Hepatocyte (in vitro differentiated cells): ENCODE data around the gene PRSS27. TPM values are rescaled to one million over a fixed set of nuclear protein-coding genes. Genes with fewer than 3 reads are reported as not detected.

Source experiments
- DNase-seq: peaks from one replicate; pipeline ENCODE4 v3.0.0-alpha.2; 2016; ENCODE audit warnings: low spot score
- H2AFZ ChIP-seq: fragments of 200-600 bp; sonication (generic); 2 replicates; pipeline ENCODE4 v1.6.0; 2016; ENCODE audit warnings: antibody characterized with exemption, mild to moderate bottlenecking
- H3K27ac ChIP-seq: fragments of 200-600 bp; sonication (generic); 2 replicates; pipeline ENCODE4 v1.5.1; 2016; ENCODE audit warnings: mild to moderate bottlenecking
- H3K27me3 ChIP-seq: fragments of 200-600 bp; sonication (generic); 2 replicates; pipeline ENCODE4 v1.6.1; 2016
- H3K36me3 ChIP-seq: fragments of 200-600 bp; sonication (generic); replicated peaks from 2 replicates; pipeline ENCODE4 v1.5.1; 2016; ENCODE audit warnings: low read depth; ENCODE audit not compliant: insufficient read depth
- H3K4me1 ChIP-seq: fragments of 200-600 bp; sonication (generic); 2 replicates; pipeline ENCODE4 v1.5.1; 2016; ENCODE audit warnings: mild to moderate bottlenecking, moderate library complexity; ENCODE audit not compliant: insufficient read depth
- H3K4me2 ChIP-seq: fragments of 200-600 bp; sonication (generic); 2 replicates; pipeline ENCODE4 v1.6.0; 2016
- H3K4me3 ChIP-seq: fragments of 200-600 bp; sonication (generic); 2 replicates; pipeline ENCODE4 v1.5.1; 2016; ENCODE audit warnings: mild to moderate bottlenecking
- H3K79me2 ChIP-seq: fragments of 200-600 bp; sonication (generic); 2 replicates; pipeline ENCODE4 v1.6.0; 2017; ENCODE audit warnings: mild to moderate bottlenecking
- H3K9me2 ChIP-seq: fragments of 200-600 bp; sonication (generic); replicated peaks from 2 replicates; pipeline ENCODE4 v1.6.0; 2017; ENCODE audit warnings: mild to moderate bottlenecking; ENCODE audit not compliant: insufficient read depth
- H3K9me3 ChIP-seq: fragments of 200-600 bp; sonication (generic); 2 replicates; pipeline ENCODE4 v1.5.1; 2016; ENCODE audit warnings: low read depth, mild to moderate bottlenecking
- H4K20me1 ChIP-seq: fragments of 200-600 bp; sonication (generic); 2 replicates; pipeline ENCODE4 v1.6.0; 2016; ENCODE audit warnings: mild to moderate bottlenecking; ENCODE audit not compliant: insufficient read depth, poor library complexity, severe bottlenecking
- EZH2 ChIP-seq: fragments of 200-600 bp; sonication (generic); IDR thresholded peaks from 2 replicates; pipeline ENCODE4 v1.6.1; 2016; ENCODE audit warnings: antibody characterized with exemption, mild to moderate bottlenecking, borderline replicate concordance
- EZH2phosphoT487 ChIP-seq: fragments of 200-600 bp; sonication (generic); IDR thresholded peaks from one replicate; pipeline ENCODE4 v1.6.1; 2018; ENCODE audit warnings: antibody characterized with exemption, mild to moderate bottlenecking, low read depth, moderate library complexity; ENCODE audit not compliant: unreplicated experiment, severe bottlenecking
- WGBS: methylation state at CpG from one replicate; pipeline ENCODE4 v1.1.6; 2016; ENCODE audit warnings: low lambda C conversion rate; ENCODE audit errors: missing lambda C conversion rate; 5-methylcytosine and 5-hydroxymethylcytosine counted together
- polyA plus RNA-seq: library from polyadenylated mRNA; unstranded; fragments of >200 nt; fragmentation: Nextera tagmentation; extraction: Ambion mirVana; gene quantifications from 2 replicates; pipeline ENCODE4 v1.2.1, GENCODE V29; 2016
- total RNA-seq: library from RNA; depleted of rRNA; stranded (reverse); fragments of >200 nt; gene quantifications from 2 replicates; pipeline ENCODE4 v1.2.3, GENCODE V29; 2014
- TF ChIP-seq, protein P1 (sequence below): fragments of 200-600 bp; sonication (generic); IDR thresholded peaks from 2 replicates; pipeline ENCODE4 v1.5.1; 2016; ENCODE audit warnings: antibody characterized with exemption, mild to moderate bottlenecking; ENCODE audit not compliant: poor library complexity

PRSS27 gene
- total and polyA plus RNA-seq, 2 experiments from 2014 or later = 1.4 TPM

DNA sequence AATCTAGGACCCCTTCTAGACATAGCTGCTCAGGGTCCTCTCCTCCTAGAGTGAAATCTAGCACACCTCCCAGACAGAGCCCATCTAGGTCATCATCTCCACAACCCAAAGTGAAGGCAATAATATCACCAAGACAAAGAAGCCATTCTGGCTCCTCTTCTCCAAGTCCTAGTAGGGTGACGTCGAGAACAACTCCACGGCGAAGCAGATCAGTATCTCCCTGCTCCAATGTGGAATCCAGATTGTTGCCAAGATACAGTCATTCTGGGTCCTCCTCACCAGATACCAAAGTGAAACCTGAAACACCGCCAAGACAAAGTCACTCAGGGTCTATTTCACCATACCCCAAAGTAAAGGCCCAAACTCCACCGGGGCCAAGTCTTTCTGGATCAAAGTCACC is 43.1 kb upstream of the PRSS27 start:
- no peak for DNase-seq
- Histone ChIP-seq H3K4me1 (no peaks in the 10 kb centered on the region), H3K36me3 (peaks cover 36% of the 10 kb centered on the region), H3K9me3 (no peaks in the 10 kb centered on the region), H3K27ac (no peak overlapping the region), H2AFZ (no peak overlapping the region), H3K27me3 (no peaks in the 10 kb centered on the region), H3K4me3 (no peak overlapping the region), H4K20me1 (peaks cover 52% of the 10 kb centered on the region), H3K79me2 (peaks cover 96% of the 10 kb centered on the region), H3K4me2 (no peak overlapping the region), H3K9me2 (no peaks in the 10 kb centered on the region)
- no peak for TF ChIP-seq EZH2phosphoT487
- TF ChIP-seq, protein P1, sequence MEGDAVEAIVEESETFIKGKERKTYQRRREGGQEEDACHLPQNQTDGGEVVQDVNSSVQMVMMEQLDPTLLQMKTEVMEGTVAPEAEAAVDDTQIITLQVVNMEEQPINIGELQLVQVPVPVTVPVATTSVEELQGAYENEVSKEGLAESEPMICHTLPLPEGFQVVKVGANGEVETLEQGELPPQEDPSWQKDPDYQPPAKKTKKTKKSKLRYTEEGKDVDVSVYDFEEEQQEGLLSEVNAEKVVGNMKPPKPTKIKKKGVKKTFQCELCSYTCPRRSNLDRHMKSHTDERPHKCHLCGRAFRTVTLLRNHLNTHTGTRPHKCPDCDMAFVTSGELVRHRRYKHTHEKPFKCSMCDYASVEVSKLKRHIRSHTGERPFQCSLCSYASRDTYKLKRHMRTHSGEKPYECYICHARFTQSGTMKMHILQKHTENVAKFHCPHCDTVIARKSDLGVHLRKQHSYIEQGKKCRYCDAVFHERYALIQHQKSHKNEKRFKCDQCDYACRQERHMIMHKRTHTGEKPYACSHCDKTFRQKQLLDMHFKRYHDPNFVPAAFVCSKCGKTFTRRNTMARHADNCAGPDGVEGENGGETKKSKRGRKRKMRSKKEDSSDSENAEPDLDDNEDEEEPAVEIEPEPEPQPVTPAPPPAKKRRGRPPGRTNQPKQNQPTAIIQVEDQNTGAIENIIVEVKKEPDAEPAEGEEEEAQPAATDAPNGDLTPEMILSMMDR = no peak
- no peak for TF ChIP-seq EZH2
- WGBS = 99% methylated on average over 6 of the region's 6 CpGs

DNA sequence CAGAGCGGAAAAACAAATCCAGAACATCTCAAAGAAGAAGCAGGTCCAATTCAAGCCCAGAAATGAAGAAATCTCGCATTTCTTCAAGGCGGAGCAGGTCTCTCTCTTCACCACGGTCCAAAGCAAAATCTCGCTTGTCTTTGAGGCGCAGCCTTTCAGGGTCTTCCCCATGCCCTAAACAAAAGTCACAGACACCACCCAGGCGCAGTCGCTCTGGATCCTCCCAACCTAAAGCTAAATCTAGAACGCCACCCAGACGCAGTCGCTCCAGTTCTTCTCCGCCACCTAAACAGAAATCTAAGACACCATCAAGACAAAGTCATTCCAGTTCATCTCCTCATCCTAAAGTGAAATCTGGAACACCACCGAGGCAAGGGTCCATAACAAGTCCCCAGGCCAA is 42.7 kb upstream of the PRSS27 start:
- Histone ChIP-seq H2AFZ (no peak overlapping the region), H3K79me2 (peaks cover 96% of the 10 kb centered on the region), H3K4me1 (no peaks in the 10 kb centered on the region), H3K4me2 (no peak overlapping the region), H4K20me1 (peaks cover 52% of the 10 kb centered on the region), H3K9me3 (no peaks in the 10 kb centered on the region), H3K27me3 (no peaks in the 10 kb centered on the region), H3K27ac (no peak overlapping the region), H3K9me2 (no peaks in the 10 kb centered on the region), H3K36me3 (peaks cover 36% of the 10 kb centered on the region), H3K4me3 (no peak overlapping the region)
- TF ChIP-seq, protein P1 = no peak
- TF ChIP-seq EZH2 = no peak
- no peak for TF ChIP-seq EZH2phosphoT487
- DNase-seq = no peak
- WGBS = over 99% methylated on average over 13 of the region's 13 CpGs

DNA sequence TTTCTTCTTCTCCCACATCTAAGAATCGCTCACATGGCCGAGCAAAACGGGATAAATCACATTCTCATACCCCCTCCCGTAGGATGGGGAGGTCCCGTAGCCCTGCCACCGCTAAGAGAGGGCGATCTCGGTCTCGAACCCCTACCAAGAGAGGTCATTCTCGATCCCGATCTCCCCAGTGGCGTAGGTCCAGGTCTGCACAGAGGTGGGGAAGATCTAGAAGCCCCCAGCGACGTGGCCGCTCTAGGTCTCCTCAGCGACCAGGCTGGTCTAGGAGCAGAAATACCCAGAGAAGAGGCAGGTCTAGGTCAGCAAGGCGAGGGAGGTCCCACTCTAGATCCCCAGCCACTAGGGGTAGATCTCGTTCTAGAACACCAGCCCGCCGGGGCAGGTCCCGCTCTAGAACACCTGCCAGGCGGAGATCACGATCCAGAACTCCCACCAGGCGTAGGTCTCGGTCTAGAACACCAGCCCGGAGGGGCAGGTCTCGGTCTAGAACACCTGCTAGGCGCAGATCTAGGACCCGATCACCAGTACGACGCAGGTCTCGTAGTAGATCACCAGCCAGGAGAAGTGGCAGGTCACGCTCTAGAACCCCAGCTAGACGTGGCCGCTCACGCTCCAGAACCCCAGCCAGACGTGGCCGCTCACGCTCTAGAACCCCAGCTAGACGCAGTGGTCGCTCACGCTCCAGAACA is 42.0 kb upstream of the PRSS27 start:
- TF ChIP-seq EZH2 (no peak), EZH2phosphoT487 (no peak)
- TF ChIP-seq, protein P1 = no peak
- DNase-seq = no peak
- H3K36me3 ChIP-seq = peaks cover 36% of the 10 kb centered on the region

More for the DNA sequence above, 42.0 kb upstream of the PRSS27 start:
- H2AFZ ChIP-seq = no peak overlapping the region
- WGBS = 98% methylated on average over 42 of the region's 42 CpGs
- no peaks in the 10 kb centered on the region for H3K9me2 ChIP-seq
- H3K79me2 ChIP-seq = peaks cover 98% of the 10 kb centered on the region
- H3K4me2 ChIP-seq = no peak overlapping the region
- H4K20me1 ChIP-seq = peaks cover 52% of the 10 kb centered on the region
- H3K27ac ChIP-seq = no peak overlapping the region
- no peaks in the 10 kb centered on the region for H3K27me3 ChIP-seq
- no peaks in the 10 kb centered on the region for H3K4me1 ChIP-seq
- H3K9me3 ChIP-seq = no peaks in the 10 kb centered on the region
- no peak overlapping the region for H3K4me3 ChIP-seq
